A549 (cell line): Measurements from ENCODE around the gene OCRL. TPM values are rescaled to one million over a fixed set of nuclear protein-coding genes. Genes with fewer than 3 reads are reported as not detected.

Experiments
- ATAC-seq, 2 experiments: fragments of 200-7000 bp in 1 of 2; fragments of >200 bp in 1 of 2; cut with Nextera tagmentation in 1 of 2; cut with Tn5 transposase in 1 of 2; 3 replicates each; pipeline versions ENCODE4 v1.8.0 to v1.9.1; 2018 to 2020; ENCODE audit warnings: mild to moderate bottlenecking in 1 of 2, moderate library complexity in 1 of 2
- CTCF ChIA-PET: fragments of 300-600 bp; sonication (Branson Sonifier 250); formaldehyde crosslinking; extraction: SDS; loops from one replicate; lab custom pipeline; 2021; ENCODE audit warnings: antibody characterized with exemption, inconsistent platforms; lab: Yijun Ruan, JAX
- POLR2A ChIA-PET: fragments of 350-600 bp; formaldehyde crosslinking; extraction: SDS; loops from one replicate; lab custom pipeline; 2021; ENCODE audit warnings: antibody characterized with exemption, inconsistent platforms; lab: Yijun Ruan, JAX
- DNase-seq, 2 experiments: peaks; one replicate each; pipeline versions ENCODE4 v3.0.0 to v3.0.0-alpha.2; 2011 to 2016; ENCODE audit warnings: low read depth in 1 of 2, low spot score in 1 of 2
- FAIRE-seq: peaks from 2 replicates; lab custom pipeline; 2011; peaks lifted over from hg19 to GRCh38; lab: Jason Lieb, UNC
- H3K27ac ChIP-seq, 2 experiments: fragments of >200 bp; sonication (Bioruptor Twin); formaldehyde crosslinking; 3 replicates each; pipeline ENCODE4 v1.5.1; 2016 to 2017
- H3K4me1 ChIP-seq: fragments of >200 bp; sonication (Bioruptor Twin); formaldehyde crosslinking; 3 replicates; pipeline ENCODE4 v1.6.1; 2016
- H3K4me2 ChIP-seq: fragments of >200 bp; sonication (Bioruptor Twin); formaldehyde crosslinking; 3 replicates; pipeline ENCODE4 v1.6.1; 2016
- H3K4me3 ChIP-seq: fragments of >200 bp; sonication (Bioruptor Twin); formaldehyde crosslinking; 3 replicates; pipeline ENCODE4 v1.5.1; 2016
- H3K9me3 ChIP-seq: fragments of >200 bp; sonication (Bioruptor Twin); formaldehyde crosslinking; 3 replicates; pipeline ENCODE4 v1.6.1; 2016
- BHLHE40 ChIP-seq: IDR thresholded peaks from 2 replicates; pipeline ENCODE4 v1.6.1; 2012; ENCODE audit warnings: low read depth, low read length, inconsistent platforms
- CBX2 ChIP-seq: fragments of 200-600 bp; sonication (generic); IDR thresholded peaks from 2 replicates; pipeline ENCODE4 v1.6.1; 2016; ENCODE audit warnings: low read depth, mild to moderate bottlenecking, borderline replicate concordance
- CHD2 ChIP-seq: fragments of 150-350 bp; IDR thresholded peaks from 2 replicates; pipeline ENCODE4 v1.6.1; 2014; ENCODE audit warnings: low read length; ENCODE audit not compliant: partially characterized antibody
- FOSB ChIP-seq: fragments of 250-450 bp; sonication (Bioruptor Pico); IDR thresholded peaks from 2 replicates; pipeline ENCODE4 v1.5.0; 2020; ENCODE audit warnings: mild to moderate bottlenecking, moderate library complexity
- HDAC2 ChIP-seq: fragments of 200-600 bp; sonication (generic); IDR thresholded peaks from 2 replicates; pipeline ENCODE4 v1.6.1; 2016
- JUNB ChIP-seq: fragments of >200 bp; sonication (Bioruptor Twin); formaldehyde crosslinking; IDR thresholded peaks from 2 replicates; pipeline ENCODE4 v1.6.1; 2016
- MAFK ChIP-seq: fragments of 450-650 bp; IDR thresholded peaks from 2 replicates; pipeline ENCODE4 v1.6.1; 2014; ENCODE audit not compliant: partially characterized antibody
- NFE2L2 ChIP-seq: fragments of 150-350 bp; conservative IDR thresholded peaks from 2 replicates; pipeline ENCODE4 v1.6.1; 2014; ENCODE audit warnings: low read length
- NPAS2 ChIP-seq: fragments of 250-450 bp; sonication (Bioruptor Pico); IDR thresholded peaks from 2 replicates; pipeline ENCODE4 v1.8.0; 2022; ENCODE audit warnings: mild to moderate bottlenecking, moderate library complexity, borderline replicate concordance
- PHF8 ChIP-seq: fragments of 200-600 bp; sonication (generic); IDR thresholded peaks from 2 replicates; pipeline ENCODE4 v1.6.1; 2016; ENCODE audit warnings: low read depth, mild to moderate bottlenecking, antibody characterized with exemption, moderate library complexity, borderline replicate concordance
- POLR2AphosphoS2 ChIP-seq: conservative IDR thresholded peaks from 2 replicates; pipeline ENCODE4 v1.6.1; 2012; ENCODE audit warnings: low read length, improper control_type of control experiment, inconsistent platforms
- SREBF2 ChIP-seq: fragments of 450-650 bp; IDR thresholded peaks from 2 replicates; pipeline ENCODE4 v1.6.1; 2014; ENCODE audit warnings: mild to moderate bottlenecking, moderate library complexity
- ZFP36 ChIP-seq: fragments of 450-650 bp; IDR thresholded peaks from 2 replicates; pipeline ENCODE4 v1.6.1; 2014; ENCODE audit warnings: borderline replicate concordance; ENCODE audit not compliant: partially characterized antibody
- ZNF302 ChIP-seq: fragments of 250-450 bp; sonication (Bioruptor Pico); IDR thresholded peaks from 2 replicates; pipeline ENCODE4 v1.9.0; 2021; ENCODE audit warnings: inconsistent platforms, mild to moderate bottlenecking, moderate library complexity
- WGBS: methylation state at CpG from one replicate; pipeline ENCODE4 v1.1.6; 2017; ENCODE audit errors: missing lambda C conversion rate; 5-methylcytosine and 5-hydroxymethylcytosine counted together
- polyA plus RNA-seq, 4 experiments: library from polyadenylated mRNA; depleted of rRNA in 3 of 4; stranded (reverse); fragments of >200 nt; fragmentation: RNase III in 1 of 4; extraction: RNeasy Plus Mini Kit Qiagen cat#74134 plus additional on column Dnase treatment in 1 of 4; gene quantifications; 2 replicates in 3 of 4; 3 replicates in 1 of 4; pipeline ENCODE4 v1.2.3, GENCODE V29; 2011 to 2017
- TF ChIP-seq, protein P1 (sequence below): IDR thresholded peaks from 2 replicates; pipeline ENCODE4 v1.6.1; 2012; ENCODE audit warnings: low read depth, borderline replicate concordance
- TF ChIP-seq, protein P2 (sequence below): fragments of 450-650 bp; IDR thresholded peaks from 2 replicates; pipeline ENCODE4 v1.6.1; 2014; ENCODE audit warnings: antibody characterized with exemption
- TF ChIP-seq, protein P3 (sequence below): fragments of >200 bp; sonication (Bioruptor Twin); formaldehyde crosslinking; IDR thresholded peaks from 3 replicates; pipeline ENCODE4 v1.6.1; 2016
- TF ChIP-seq, protein P4 (sequence below): fragments of 150-350 bp; IDR thresholded peaks from 2 replicates; pipeline ENCODE4 v1.6.1; 2014; ENCODE audit warnings: low read depth, mild to moderate bottlenecking, low read length

OCRL gene
- polyA plus RNA-seq, 2 of the 4 experiments (the other 2 are of a cell fraction), result 22.4 to 49.0 TPM

DNA sequence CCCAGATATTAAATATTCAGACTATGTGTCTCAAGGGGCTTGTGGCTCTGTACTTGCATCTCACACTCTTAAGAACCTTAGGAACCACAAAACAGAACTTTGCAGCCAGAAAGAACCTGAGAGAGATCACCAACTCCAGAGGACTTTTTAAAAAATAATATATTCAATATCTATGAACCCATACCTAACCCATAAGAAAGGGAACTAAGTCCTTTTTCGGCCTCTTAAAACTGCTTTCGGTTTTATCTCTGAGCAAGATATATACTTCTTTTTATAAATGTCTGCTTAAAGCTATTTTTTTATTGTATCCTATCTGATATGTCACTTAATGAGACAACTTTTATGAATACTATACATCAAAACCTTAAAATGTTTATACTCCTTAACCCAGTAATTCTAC, 27.6 kb upstream of the OCRL start:
- 95% methylated on average over 2 of the region's 2 CpGs for WGBS
- Histone ChIP-seq H3K9me3 (no peaks in the 10 kb centered on the region), H3K4me1 (no peaks in the 10 kb centered on the region), H3K27ac (no peak overlapping the region), H3K4me3 (no peak overlapping the region), H3K4me2 (no peak overlapping the region)
- POLR2A ChIA-PET, result no interaction called here
- DNase-seq (no peak), FAIRE-seq (peak; percentile 61), ATAC-seq (no peak)
- CTCF ChIA-PET, result no interaction called here
- TF ChIP-seq, protein P1, sequence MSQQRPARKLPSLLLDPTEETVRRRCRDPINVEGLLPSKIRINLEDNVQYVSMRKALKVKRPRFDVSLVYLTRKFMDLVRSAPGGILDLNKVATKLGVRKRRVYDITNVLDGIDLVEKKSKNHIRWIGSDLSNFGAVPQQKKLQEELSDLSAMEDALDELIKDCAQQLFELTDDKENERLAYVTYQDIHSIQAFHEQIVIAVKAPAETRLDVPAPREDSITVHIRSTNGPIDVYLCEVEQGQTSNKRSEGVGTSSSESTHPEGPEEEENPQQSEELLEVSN, result no peak
- TF ChIP-seq SREBF2 (no peak), CHD2 (no peak), HDAC2 (no peak)
- TF ChIP-seq, protein P2, sequence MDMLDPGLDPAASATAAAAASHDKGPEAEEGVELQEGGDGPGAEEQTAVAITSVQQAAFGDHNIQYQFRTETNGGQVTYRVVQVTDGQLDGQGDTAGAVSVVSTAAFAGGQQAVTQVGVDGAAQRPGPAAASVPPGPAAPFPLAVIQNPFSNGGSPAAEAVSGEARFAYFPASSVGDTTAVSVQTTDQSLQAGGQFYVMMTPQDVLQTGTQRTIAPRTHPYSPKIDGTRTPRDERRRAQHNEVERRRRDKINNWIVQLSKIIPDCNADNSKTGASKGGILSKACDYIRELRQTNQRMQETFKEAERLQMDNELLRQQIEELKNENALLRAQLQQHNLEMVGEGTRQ, result no peak

DNA sequence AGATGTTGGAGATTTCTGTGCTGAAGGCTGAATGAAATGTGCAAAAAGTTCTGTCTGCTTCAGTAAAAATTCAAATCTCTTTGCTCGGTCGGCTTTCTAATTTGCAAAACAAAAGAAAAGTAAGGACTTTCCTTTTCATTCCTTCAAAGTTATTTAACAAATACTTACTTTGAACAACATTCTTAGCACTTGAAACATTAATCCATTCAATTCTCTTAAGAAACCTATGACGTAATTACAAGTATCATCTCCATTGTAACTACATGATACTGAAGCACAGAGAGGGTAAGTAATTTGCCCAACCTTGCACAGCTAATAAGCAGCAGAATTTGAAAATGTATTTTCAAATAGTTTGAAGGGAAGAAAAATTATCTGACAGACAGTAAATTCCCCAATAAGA, 23.7 kb upstream of the OCRL start:
- Histone ChIP-seq H3K4me1 (peaks cover 18% of the 10 kb centered on the region; the same call in 2 of the 3 replicates), H3K4me2 (no peak overlapping the region), H3K4me3 (no peak overlapping the region), H3K9me3 (no peaks in the 10 kb centered on the region), H3K27ac (no peak overlapping the region)
- ChIA-PET CTCF (no interaction called here), POLR2A (no interaction called here)
- ATAC-seq, result no peak
- 94% methylated on average over 3 of the region's 3 CpGs for WGBS
- no peak for DNase-seq
- TF ChIP-seq, protein P2, result no peak
- TF ChIP-seq NFE2L2 (no peak), FOSB (no peak), ZFP36 (peak; percentile 39), CHD2 (no peak), NPAS2 (CRISPR knock-in tag) (no peak), JUNB (no peak), PHF8 (no peak)
- peak; percentile 76 for FAIRE-seq

DNA sequence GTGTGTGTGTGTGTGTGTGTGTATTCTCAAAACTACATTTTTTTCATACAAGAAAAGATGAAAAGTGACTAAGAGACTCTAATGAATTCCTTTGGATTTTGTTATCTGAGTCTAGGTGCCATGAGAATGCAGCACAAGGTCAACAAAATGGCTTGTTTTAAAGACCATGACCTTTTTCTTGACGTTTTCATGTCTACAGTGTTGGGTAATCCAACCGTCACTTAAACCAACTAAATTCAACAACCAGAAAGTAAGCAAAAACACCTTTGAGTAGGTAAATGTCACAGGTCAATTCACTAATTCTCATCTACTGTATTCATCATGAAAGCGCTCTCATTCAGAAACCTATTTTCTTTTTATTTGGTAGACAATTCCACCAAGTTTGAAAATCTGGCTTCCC, 19.9 kb upstream of the OCRL start:
- ChIA-PET POLR2A (no interaction called here), CTCF (no interaction called here)
- WGBS, result 74% methylated on average over 3 of the region's 3 CpGs

More for the DNA sequence above, 19.9 kb upstream of the OCRL start:
- peaks cover 34% of the 10 kb centered on the region; the same call in 2 of the 3 replicates for H3K4me1 ChIP-seq
- DNase-seq (no peak), FAIRE-seq (no peak), ATAC-seq (no peak)
- peak overlapping the region; percentile 35; the same call in 2 of the 3 replicates for H3K4me2 ChIP-seq
- TF ChIP-seq MAFK (no peak), CBX2 (no peak), ZNF302 (CRISPR knock-in tag) (no peak), POLR2AphosphoS2 (no peak), BHLHE40 (no peak)
- TF ChIP-seq, protein P3, sequence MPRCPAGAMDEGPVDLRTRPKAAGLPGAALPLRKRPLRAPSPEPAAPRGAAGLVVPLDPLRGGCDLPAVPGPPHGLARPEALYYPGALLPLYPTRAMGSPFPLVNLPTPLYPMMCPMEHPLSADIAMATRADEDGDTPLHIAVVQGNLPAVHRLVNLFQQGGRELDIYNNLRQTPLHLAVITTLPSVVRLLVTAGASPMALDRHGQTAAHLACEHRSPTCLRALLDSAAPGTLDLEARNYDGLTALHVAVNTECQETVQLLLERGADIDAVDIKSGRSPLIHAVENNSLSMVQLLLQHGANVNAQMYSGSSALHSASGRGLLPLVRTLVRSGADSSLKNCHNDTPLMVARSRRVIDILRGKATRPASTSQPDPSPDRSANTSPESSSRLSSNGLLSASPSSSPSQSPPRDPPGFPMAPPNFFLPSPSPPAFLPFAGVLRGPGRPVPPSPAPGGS, result no peak
- TF ChIP-seq, protein P4, sequence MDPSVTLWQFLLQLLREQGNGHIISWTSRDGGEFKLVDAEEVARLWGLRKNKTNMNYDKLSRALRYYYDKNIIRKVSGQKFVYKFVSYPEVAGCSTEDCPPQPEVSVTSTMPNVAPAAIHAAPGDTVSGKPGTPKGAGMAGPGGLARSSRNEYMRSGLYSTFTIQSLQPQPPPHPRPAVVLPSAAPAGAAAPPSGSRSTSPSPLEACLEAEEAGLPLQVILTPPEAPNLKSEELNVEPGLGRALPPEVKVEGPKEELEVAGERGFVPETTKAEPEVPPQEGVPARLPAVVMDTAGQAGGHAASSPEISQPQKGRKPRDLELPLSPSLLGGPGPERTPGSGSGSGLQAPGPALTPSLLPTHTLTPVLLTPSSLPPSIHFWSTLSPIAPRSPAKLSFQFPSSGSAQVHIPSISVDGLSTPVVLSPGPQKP, result no peak
- no peak overlapping the region for H3K27ac ChIP-seq
- H3K4me3 ChIP-seq, result no peak overlapping the region
- H3K9me3 ChIP-seq, result no peaks in the 10 kb centered on the region
